WI38 (cell line): Measurements from ENCODE around the gene KCNJ13.

Source experiments
- H3K4me3 ChIP-seq: 2 replicates; pipeline ENCODE4 v1.5.1; 2011; ENCODE audit warnings: low read depth, mild to moderate bottlenecking, control low read depth, low read length
- CTCF ChIP-seq: IDR thresholded peaks from 2 replicates; pipeline ENCODE4 v1.5.1; 2012; ENCODE audit warnings: low read depth, mild to moderate bottlenecking, control low read depth, low read length

Gene KCNJ13

GRCh38 chr2:232776435-232776834, at the start of gene KCNJ13:
TSS of gene KCNJ13 (minus strand) at chr2:232776565. CDS start at chr2:232771362, 5,203 bp downstream.
- H3K4me3 ChIP-seq, result no peak within 1 kb of the TSS
- TF ChIP-seq CTCF, result no peak

GRCh38 chr2:232817756-232818155, 41.4 kb upstream of the KCNJ13 start:
- H3K4me3 ChIP-seq, result no peak overlapping the region
- TF ChIP-seq CTCF, result no peak

DNA sequence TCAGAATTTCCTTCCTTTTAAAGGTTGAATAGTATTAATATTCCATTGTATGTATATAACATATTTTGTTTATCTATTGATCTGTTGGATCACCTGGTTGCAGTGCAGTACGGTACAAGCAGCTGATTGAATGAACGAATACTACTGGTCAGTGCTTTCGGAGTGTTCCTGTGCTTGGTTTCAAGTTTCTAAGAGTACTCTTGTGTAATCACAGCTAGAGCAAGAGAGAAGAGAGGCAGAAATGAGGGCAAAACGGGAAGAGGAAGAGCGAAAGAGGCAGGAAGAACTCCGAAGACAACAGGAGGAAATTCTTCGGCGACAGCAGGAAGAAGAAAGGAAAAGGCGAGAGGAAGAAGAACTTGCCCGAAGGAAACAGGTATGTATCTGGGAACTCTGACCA, 40.3 kb upstream of the KCNJ13 start:
- no peak overlapping the region for H3K4me3 ChIP-seq

DNA sequence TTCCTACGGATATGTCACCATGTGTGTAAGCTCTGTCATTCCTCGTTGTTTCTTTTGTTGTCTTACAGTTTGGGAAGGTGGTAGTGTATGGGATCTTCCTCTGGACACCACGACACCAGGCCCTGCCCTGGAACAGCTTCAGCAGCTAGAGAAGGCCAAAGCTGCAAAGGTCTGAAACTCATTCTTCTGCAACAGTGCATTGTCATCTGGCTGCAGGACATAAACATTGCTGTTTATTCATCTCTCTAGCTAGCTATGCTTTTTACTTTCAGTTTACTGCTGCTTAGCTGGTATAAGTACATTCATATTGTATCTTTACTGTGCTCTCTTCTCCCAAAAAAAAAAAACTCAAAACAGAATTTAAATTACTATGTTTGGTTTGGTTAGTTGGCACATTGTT, 39.2 kb upstream of the KCNJ13 start:
- no peak overlapping the region for H3K4me3 ChIP-seq
- TF ChIP-seq CTCF, result no peak

More for the DNA sequence above, 40.3 kb upstream of the KCNJ13 start:
- no peak for TF ChIP-seq CTCF

DNA sequence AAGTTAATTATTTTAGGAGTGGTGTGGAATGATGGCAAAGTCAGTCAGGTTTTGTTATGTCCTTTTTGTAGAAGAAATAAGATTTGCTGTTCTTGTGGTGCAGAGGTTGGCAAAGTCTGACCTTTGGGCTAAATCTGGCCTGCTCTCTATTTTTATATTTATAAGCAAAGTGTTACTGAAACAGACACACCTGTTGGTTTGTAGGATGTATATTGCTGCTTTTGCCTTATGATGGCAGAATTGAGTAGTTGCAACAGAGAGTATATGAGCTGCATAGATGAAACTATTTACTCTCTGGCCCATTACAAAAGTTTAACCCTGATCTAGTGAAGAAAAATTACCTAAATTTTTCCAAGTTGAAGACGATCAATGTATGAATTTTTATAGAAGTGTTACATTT, 34.1 kb upstream of the KCNJ13 start:
- H3K4me3 ChIP-seq, result no peak overlapping the region
- no peak for TF ChIP-seq CTCF

GRCh38 chr2:232809349-232810124, 33.2 kb upstream of the KCNJ13 start:
- H3K4me3 ChIP-seq, result no peak overlapping the region
- no peak for TF ChIP-seq CTCF

DNA sequence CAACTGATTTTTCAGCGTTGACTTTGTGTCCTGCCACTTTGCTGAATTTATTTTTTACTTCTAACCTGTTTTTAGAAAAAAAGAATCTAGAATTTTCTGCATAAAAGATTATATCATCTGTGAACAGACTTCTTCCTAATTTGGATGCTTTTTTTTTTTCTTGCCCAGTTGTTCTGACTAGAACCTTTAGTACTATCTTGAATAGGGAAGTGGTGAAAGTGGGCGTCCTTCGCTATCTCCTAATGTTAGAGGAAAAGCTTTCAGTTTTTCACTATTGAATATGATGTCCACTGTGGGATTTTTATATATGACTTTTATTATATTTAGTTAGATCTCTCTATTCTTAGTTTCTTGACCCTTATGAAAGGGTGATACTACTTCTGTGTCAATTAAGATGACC, 25.7 kb upstream of the KCNJ13 start:
- no peak overlapping the region for H3K4me3 ChIP-seq
- TF ChIP-seq CTCF, result no peak
